ENCODE results near the gene SLC17A5.
"Not testable (repeated sequence)": the region's sequence is repeated elsewhere in the genome, so short reads cannot be mapped to it uniquely, and the experiment has no call there.

The SLC17A5 gene

DNA sequence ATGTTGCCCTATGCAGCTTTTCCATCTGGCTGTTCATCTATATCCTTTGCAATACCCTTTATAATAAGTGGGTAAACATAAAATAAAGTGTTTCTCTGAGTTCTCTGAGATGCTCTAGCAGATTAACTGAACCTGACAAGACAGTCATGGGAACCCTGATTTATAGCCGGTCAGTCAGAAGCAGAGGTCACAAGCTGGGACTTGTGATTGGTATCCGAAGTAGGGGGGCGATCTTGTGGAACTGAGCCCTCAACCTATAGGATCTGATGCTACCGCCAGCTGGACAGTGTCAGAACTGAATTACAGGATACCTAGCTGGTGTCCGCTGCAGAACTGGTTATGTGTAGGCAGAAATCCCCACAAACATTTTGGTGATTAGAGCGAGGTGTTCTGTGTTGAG lies 39.0 kb downstream of the SLC17A5 start:
- DNase-seq (ENCODE audit: low read depth) = no peak

DNA sequence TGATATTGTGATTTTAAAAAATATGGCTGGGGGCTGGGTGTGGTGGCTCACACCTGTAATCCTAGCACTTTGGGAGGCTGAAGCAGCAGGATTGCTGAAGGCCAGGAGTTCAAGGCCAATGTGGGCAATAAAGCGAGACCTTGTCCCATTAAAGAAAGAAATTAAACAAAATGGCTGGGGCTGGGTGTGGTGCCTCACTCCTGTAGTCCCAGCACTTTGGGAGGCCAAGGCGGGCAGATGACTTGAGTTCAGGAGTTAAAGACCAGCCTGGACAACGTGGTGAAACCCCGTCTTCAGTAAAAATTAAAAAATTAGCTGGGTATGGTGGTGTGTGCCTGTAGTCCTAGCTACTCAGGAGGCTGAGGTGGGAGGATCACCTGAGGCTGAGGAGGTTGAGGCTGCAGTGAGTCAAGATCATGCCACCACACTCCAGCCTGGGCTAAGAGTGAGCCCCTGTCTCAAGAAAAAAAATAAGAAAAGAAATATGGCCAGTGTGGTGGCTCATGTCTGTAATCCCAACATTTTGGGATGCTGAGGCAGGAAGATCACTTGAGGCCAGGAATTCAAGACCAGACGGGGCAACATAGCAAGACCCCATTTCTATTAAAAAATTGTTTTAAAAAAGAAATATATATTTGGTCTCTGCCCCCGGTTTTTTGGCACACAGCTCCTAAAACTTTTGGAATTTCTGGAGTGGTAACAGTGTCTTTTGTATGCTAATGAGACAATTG lies 39.8 kb downstream of the SLC17A5 start:
- no peak for DNase-seq (ENCODE audit: low read depth)

DNA sequence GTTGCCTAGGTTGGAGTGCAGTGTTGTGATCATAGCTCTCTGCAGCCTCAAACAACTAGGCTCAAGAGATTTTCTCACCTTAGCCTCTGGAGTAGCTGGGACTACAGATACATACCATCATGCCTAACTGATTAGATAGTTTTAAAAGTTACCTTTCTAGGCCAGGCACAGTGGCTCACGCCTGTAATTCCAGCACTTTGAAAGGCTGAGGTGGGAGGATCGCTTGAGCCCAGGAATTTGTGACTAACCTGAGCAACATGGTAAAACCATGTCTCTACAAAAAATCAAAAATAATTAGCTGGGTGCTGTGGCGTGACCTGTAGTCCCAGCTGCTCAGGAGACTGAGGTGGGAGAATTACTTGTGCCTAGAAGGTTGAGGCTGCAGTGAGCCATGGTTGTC lies 41.2 kb downstream of the SLC17A5 start:
- no peak for DNase-seq (ENCODE audit: low read depth)

DNA sequence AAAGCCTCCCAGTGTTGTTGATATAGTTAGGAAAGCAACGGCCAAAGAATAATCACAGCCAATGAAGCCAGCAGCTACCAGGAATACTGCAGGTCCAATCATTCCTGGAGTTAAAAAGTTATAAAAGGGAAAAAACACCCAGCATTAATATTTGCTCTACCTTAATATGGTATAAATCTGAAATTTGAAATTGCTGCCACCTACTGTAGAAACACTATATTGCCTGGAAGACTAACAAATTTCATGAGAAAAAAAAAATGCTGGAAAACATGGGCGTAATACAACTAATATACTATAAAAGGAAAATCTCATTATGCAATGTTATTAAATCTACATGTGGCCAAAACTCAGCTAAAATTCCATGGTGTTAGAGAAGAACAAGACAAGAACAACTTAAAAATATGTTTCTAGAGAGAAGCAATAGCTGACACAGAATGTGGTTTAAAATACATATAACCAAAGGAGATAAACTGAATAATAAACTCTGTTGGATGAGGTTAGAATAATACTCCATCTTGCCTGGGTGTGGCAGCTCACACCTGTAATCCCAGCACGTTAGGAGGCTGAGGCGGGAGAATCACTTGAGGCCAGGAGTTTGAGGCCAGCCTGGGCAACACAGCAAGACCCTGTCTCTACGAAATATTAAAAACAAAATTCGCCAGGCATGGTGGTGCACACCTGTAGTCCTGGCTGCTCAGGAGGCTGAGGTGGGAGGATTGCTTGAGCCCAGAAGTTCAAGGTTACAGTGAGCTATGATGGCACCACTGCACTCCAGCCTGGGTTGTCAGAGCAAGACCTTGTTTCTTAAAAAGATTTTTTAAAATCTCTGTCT lies 43.1 kb downstream of the SLC17A5 start:
- no peak for DNase-seq (ENCODE audit: low read depth)

DNA sequence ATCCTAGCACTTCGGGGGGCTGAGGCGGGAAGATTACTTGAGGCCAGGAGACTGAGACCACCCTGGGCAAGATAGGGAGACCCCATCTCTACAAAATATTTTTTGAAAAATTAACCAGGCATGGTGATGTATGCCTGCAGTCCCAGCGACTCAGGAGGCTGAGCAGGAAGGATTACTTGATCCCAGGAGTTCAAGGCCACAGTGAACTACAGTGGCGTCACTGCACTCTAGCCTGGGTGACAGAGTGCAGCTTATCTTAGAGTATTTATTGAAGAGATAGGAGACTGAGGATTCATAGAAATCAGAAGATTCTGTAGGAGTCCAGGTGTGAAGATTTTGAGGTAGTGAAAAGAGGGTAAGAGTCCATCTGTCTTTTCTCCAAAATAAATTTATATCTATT lies 45.0 kb downstream of the SLC17A5 start:
- DNase-seq (ENCODE audit: low read depth) = no peak

DNA sequence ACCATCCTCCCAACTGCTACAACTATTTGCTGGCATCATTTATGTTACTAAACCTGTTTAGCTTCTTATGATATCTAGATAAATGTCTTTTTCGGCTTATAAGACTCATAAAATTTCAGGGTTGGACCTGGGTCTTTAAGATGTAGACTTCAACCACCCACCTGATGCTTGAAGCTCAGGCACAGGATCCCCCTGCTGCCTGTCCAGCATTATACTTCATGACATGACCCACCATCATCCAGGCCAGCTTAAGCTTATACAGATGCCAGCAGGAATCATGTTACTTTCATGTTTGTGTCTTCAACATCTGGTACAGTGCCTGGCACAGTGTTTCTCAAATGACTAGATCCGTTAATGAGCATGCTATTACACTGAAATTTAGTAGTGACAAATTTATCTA lies 47.4 kb downstream of the SLC17A5 start:
- no peak for DNase-seq (ENCODE audit: low read depth)

DNA sequence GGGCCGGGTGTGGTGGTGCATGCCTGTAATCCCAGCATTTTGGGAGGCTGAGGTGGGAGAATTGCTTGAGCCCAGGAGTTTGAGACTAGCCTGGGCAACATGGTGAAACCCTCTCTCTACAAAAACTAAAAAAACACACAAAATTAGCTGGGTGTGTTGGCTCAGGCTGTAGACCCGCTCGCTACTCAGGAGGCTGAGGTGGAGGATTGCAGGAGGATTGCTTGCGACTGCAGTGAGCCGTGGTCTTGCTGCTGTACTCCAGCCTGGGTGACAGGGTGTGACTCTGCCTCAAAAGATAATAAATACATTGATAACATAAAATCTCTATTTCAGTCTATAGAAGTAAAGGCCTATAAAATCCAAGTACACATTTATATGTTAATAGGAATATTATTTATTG lies 49.3 kb downstream of the SLC17A5 start:
- DNase-seq (ENCODE audit: low read depth) = no peak

GRCh38 chr6:73604020-73604419 lies 49.8 kb downstream of the SLC17A5 start:
- no peak for DNase-seq (ENCODE audit: low read depth)

DNA sequence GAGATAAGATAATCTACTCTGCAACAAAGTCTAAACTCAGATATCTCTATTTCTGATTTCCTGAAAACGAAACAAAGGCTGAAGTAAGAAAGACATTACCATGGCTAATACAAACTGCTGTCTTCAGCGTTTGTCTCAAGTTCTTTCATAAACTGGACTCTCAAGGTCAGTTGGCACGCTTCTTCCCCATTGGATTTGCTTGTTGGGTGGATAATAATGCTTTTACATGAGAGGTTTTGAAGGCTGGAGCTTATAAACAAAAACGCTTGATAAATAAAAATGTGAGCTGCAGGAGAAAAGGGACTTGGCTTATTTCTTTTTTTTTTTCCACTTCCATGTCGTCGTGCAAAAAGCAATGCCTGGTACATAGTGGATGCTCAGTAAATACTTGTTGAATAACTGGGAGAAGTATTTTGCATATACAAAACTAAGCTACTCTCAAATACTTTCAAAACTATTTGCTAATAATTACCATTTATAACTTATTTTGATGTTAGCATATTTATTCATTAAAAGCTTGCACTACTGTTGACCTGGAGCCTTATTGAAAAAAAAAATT lies 67.3 kb downstream of the SLC17A5 start:
- no peak for DNase-seq (ENCODE audit: low read depth)

DNA sequence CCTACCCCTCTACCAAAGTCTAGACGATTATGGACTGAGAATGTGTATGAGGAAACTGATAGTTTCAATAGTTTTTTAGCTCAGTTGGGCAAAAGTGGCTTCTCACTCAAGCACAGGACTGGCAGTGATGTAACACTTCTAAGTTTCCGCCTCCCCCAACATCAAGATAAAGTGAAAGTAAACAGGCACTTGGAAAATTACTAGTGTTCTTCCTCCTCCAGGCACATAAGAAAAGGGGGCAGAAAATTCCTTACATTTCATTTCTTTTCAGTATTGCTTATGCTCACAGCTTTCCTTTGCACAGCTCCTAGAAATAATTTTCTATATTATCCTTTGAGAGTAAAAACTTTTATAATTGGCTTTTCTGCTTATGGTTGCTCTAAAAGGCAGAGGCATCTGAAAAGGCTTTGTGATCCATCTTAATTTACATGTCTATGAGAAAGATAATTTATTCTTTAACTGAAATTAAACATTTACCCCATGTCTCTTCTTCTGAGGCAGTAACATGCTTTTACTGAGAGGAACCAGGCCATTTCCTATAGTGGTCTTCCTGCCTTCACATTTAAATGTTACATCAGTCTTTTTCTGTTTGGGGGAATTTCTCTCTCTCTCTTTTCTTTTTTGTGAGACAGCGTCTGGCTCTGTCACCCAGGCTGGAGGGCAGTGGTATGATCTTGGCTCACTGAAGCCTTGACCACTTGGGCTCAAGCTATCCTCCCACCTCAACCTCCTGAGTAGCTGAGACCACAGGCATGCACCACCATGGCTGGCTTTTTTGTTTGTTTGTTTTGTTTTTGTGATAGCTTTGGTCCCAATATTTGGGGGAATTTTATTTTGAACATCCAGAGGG lies 68.0 kb downstream of the SLC17A5 start:
- DNase-seq (ENCODE audit: low read depth) = peak; percentile 8

GRCh38 chr6:73581293-73581692 lies 72.5 kb downstream of the SLC17A5 start:
- no peak for DNase-seq (ENCODE audit: low read depth)

DNA sequence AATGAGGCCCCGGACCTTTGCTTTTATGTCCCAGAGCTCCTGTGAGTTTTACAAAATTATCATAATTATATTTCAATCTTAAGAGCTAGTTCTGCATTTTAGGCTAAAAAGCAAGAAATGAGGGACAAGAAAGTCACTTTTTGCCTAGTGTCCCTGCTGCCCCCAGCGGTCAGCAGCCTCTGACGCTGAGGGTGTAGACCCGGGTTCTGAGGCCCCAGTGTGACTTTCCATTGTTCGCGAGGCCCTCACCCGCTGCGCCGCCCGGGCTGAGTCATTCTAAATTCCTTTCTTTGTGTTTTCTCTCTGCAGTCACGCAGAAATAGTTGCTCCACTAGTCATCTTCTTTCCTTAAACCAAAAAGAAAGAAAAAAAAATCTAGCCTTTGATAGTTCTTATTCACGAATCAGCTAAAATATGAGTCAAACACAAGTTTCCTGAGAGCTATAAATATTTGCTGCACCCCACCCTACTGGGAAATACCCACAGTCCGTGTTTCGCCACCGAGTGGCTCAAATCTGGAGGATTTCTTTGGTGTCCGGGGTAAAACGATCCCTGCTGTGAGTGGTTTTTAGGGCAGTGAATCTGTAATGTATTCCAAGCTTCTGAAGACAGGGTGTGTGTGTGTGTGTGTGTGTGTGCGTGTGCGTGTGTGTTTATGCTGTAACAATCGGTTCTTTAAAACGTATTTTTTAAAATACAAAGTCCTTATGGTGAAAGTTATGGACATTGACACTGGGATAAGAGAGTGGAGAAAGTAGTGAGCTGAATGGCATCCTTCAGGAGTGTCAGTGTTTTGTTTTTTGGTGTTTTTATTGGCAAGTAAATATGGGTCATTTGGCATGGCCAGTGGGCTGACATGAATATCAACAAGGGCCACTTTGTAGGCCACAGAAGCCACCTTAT lies 73.3 kb downstream of the SLC17A5 start:
- DNase-seq (ENCODE audit: low read depth) = peak; percentile 37

DNA sequence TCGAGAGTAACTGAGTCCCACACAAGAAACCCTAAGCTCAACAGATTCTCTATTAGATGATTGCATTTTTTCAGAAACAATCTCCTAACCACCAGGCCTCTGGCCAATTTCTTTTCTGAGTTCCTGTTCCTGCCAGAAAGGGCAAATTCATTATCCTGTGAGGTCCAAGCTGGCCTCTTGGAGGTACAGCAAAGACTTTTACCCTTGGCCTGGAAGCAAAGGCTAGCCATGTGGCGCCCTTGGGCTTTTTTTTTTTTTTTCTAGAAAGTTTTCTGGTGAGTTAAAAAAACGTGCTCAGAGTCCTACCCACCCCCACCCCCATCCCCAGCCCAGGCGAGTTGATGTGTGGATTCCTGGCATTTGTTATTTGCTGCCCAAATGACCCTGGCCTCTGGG lies 73.9 kb downstream of the SLC17A5 start:
- DNase-seq (ENCODE audit: low read depth) = no peak

- DNase-seq (ENCODE audit: low read depth) = no peak
These were observed 74.4 kb downstream of the SLC17A5 start for GRCh38 chr6:73579389-73579788.

GRCh38 chr6:73577676-73578075 lies 76.1 kb downstream of the SLC17A5 start:
- DNase-seq (ENCODE audit: low read depth) = no peak

- DNase-seq (ENCODE audit: low read depth) = not testable (repeated sequence)
These were observed 81.3 kb downstream of the SLC17A5 start for GRCh38 chr6:73572531-73572930.

- not testable (repeated sequence) for DNase-seq (ENCODE audit: low read depth)
These were observed 82.3 kb downstream of the SLC17A5 start for GRCh38 chr6:73571218-73572181.

GRCh38 chr6:73569121-73569520 lies 84.7 kb downstream of the SLC17A5 start:
- DNase-seq (ENCODE audit: low read depth) = no peak

- DNase-seq (ENCODE audit: low read depth) = no peak
These were observed 86.7 kb downstream of the SLC17A5 start for GRCh38 chr6:73566954-73567591.

All from stimulated activated CD8-positive, alpha-beta memory T cell treated with anti-CD3 and anti-CD28 coated beads, Interleukin-15, amount 100 ng/mL, for 1 hour (primary cell).